ENCODE measurements around the gene SOBP.

GRCh38 chr6:107495196-107495643 is 5.3 kb downstream of the SOBP start:
- TF ChIP-seq CTCF (IDR thresholded peaks at IDR 0.05) (no peak), EZH2 (IDR thresholded peaks at IDR 0.05; ENCODE audit: borderline replicate concordance, insufficient read depth, low read depth, low read length, poor library complexity, severe bottlenecking) (no peak)
